ENCODE data around the gene PPP1R8.

Gene PPP1R8

GRCh38 chr1:27809883-27810282, 20.7 kb upstream of the PPP1R8 start:
- ChIA-PET POLR2A (no interaction called here), CTCF (interaction anchor here (1.0 kb wide), 1 partner anchor 9 kb away, joined by 5 read pairs; no protein-coding TSS in a partner anchor)
- TF ChIP-seq ELF4 (IDR thresholded peaks at IDR 0.05) (no peak), FOXK2 (IDR thresholded peaks at IDR 0.05) (no peak), ARNT (IDR thresholded peaks at IDR 0.05) (no peak), HDGF (IDR thresholded peaks at IDR 0.05; ENCODE audit: borderline replicate concordance) (no peak), L3MBTL2 (conservative IDR thresholded peaks at IDR 0.05) (no peak), ZNF384 (IDR thresholded peaks at IDR 0.05) (no peak), CTBP1 (IDR thresholded peaks at IDR 0.05; ENCODE audit: borderline replicate concordance) (no peak), SUZ12 (IDR thresholded peaks at IDR 0.05) (no peak), PKNOX1 (IDR thresholded peaks at IDR 0.05) (no peak), TARDBP (IDR thresholded peaks at IDR 0.05) (no peak), BHLHE40 (IDR thresholded peaks at IDR 0.05; ENCODE audit: borderline replicate concordance) (no peak), SP1 (IDR thresholded peaks at IDR 0.05) (no peak), FOXM1 (IDR thresholded peaks at IDR 0.05; ENCODE audit: borderline replicate concordance) (no peak)
- no peak for DNase-seq (ENCODE audit: extremely low spot score)

GRCh38 chr1:27811741-27812500, 18.7 kb upstream of the PPP1R8 start:
- POLR2A ChIA-PET = interaction anchor here (0.8 to 0.9 kb wide), 2 partner anchors 39 to 912 kb away, joined by 3 read pairs; partner anchors contain the start of genes GPATCH3 and STX12
- TF ChIP-seq ZNF384 (IDR thresholded peaks at IDR 0.05) (no peak), CTBP1 (IDR thresholded peaks at IDR 0.05; ENCODE audit: borderline replicate concordance) (no peak), ELF4 (IDR thresholded peaks at IDR 0.05) (no peak), SP1 (IDR thresholded peaks at IDR 0.05) (no peak), L3MBTL2 (conservative IDR thresholded peaks at IDR 0.05) (no peak), NFRKB (IDR thresholded peaks at IDR 0.05) (no peak), BHLHE40 (IDR thresholded peaks at IDR 0.05; ENCODE audit: borderline replicate concordance) (no peak), LEF1 (IDR thresholded peaks at IDR 0.05; ENCODE audit: borderline replicate concordance) (no peak), PKNOX1 (IDR thresholded peaks at IDR 0.05) (no peak), TARDBP (IDR thresholded peaks at IDR 0.05) (no peak), FOXK2 (IDR thresholded peaks at IDR 0.05) (no peak), HDGF (IDR thresholded peaks at IDR 0.05; ENCODE audit: borderline replicate concordance) (no peak), FOXA1 (IDR thresholded peaks at IDR 0.05) (no peak), ARNT (IDR thresholded peaks at IDR 0.05) (no peak), SUZ12 (IDR thresholded peaks at IDR 0.05) (no peak)
- DNase-seq (ENCODE audit: extremely low spot score) = no peak
- CTCF ChIA-PET = no interaction called here

GRCh38 chr1:27816921-27817630, 13.5 kb upstream of the PPP1R8 start:
- no peak for DNase-seq (ENCODE audit: extremely low spot score)
- no peak for TF ChIP-seq L3MBTL2 (conservative IDR thresholded peaks at IDR 0.05)
- no peak for TF ChIP-seq ZNF384 (IDR thresholded peaks at IDR 0.05)
- TF ChIP-seq SP1 (IDR thresholded peaks at IDR 0.05) = no peak
- ChIA-PET POLR2A (no interaction called here), CTCF (interaction anchor here (0.7 kb wide), 1 partner anchor 92 kb away, joined by 4 read pairs; no protein-coding TSS in a partner anchor)

- TF ChIP-seq ELF4 (IDR thresholded peaks at IDR 0.05) (no peak), TARDBP (IDR thresholded peaks at IDR 0.05) (no peak), FOXA1 (IDR thresholded peaks at IDR 0.05) (no peak), FOXM1 (IDR thresholded peaks at IDR 0.05; ENCODE audit: borderline replicate concordance) (no peak), ARNT (IDR thresholded peaks at IDR 0.05) (no peak), FOXK2 (IDR thresholded peaks at IDR 0.05) (no peak)
- ChIA-PET POLR2A (no interaction called here), CTCF (no interaction called here)
Measured at GRCh38 chr1:27821761-27822315, 8.7 kb upstream of the PPP1R8 start.

GRCh38 chr1:27823784-27824183, 6.8 kb upstream of the PPP1R8 start:
- CTCF ChIA-PET = no interaction called here

More at GRCh38 chr1:27821761-27822315, 8.7 kb upstream of the PPP1R8 start:
- no peak for DNase-seq (ENCODE audit: extremely low spot score)

More at GRCh38 chr1:27823784-27824183, 6.8 kb upstream of the PPP1R8 start:
- POLR2A ChIA-PET = no interaction called here
- TF ChIP-seq TARDBP (IDR thresholded peaks at IDR 0.05) (no peak), ZNF384 (IDR thresholded peaks at IDR 0.05) (no peak), BHLHE40 (IDR thresholded peaks at IDR 0.05; ENCODE audit: borderline replicate concordance) (no peak), SP1 (IDR thresholded peaks at IDR 0.05) (no peak), NFRKB (IDR thresholded peaks at IDR 0.05) (no peak), L3MBTL2 (conservative IDR thresholded peaks at IDR 0.05) (no peak), CTBP1 (IDR thresholded peaks at IDR 0.05; ENCODE audit: borderline replicate concordance) (no peak), ELF4 (IDR thresholded peaks at IDR 0.05) (no peak), FOXK2 (IDR thresholded peaks at IDR 0.05) (no peak), ARNT (IDR thresholded peaks at IDR 0.05) (no peak), FOXM1 (IDR thresholded peaks at IDR 0.05; ENCODE audit: borderline replicate concordance) (no peak), SUZ12 (IDR thresholded peaks at IDR 0.05) (no peak), FOXA1 (IDR thresholded peaks at IDR 0.05) (no peak), LEF1 (IDR thresholded peaks at IDR 0.05; ENCODE audit: borderline replicate concordance) (no peak), PKNOX1 (IDR thresholded peaks at IDR 0.05) (no peak), HDGF (IDR thresholded peaks at IDR 0.05; ENCODE audit: borderline replicate concordance) (no peak)
- no peak for DNase-seq (ENCODE audit: extremely low spot score)
